HepG2 (cell line): ENCODE results near the gene SIKE1. TPM values are rescaled to one million over a fixed set of nuclear protein-coding genes. Genes with fewer than 3 reads are reported as not detected.

Source experiments
- AHDC1 ChIP-seq: sonication (generic); formaldehyde crosslinking; IDR thresholded peaks from 2 replicates; pipeline ENCODE4 v1.5.1; 2020; ENCODE audit warnings: mild to moderate bottlenecking, missing genetic modification reagents, borderline replicate concordance
- CENPBD1 ChIP-seq: sonication (generic); formaldehyde crosslinking; IDR thresholded peaks from 2 replicates; pipeline ENCODE4 v1.8.0; 2022; ENCODE audit warnings: missing genetic modification reagents, low read depth, mild to moderate bottlenecking, borderline replicate concordance
- CSRNP1 ChIP-seq: sonication (generic); formaldehyde crosslinking; IDR thresholded peaks from 2 replicates; pipeline ENCODE4 v1.8.1; 2023; ENCODE audit warnings: mild to moderate bottlenecking, missing genetic modification reagents
- EHMT2 ChIP-seq: fragments of 200-600 bp; sonication (generic); IDR thresholded peaks from 2 replicates; pipeline ENCODE4 v1.7.0; 2017; ENCODE audit warnings: antibody characterized with exemption, low read depth, low read length, borderline replicate concordance
- GRHL1 ChIP-seq: sonication (generic); formaldehyde crosslinking; conservative IDR thresholded peaks from 2 replicates; pipeline ENCODE4 v1.8.0; 2022; ENCODE audit warnings: missing genetic modification reagents
- NONO ChIP-seq, 2 experiments: fragments of 450-650 bp in 1 of 2; sonication (generic) in 1 of 2; formaldehyde crosslinking in 1 of 2; IDR thresholded peaks in 1 of 2; conservative IDR thresholded peaks in 1 of 2; 2 replicates each; pipeline versions ENCODE4 v1.6.1 to v1.8.0; 2017 to 2022; ENCODE audit warnings: mild to moderate bottlenecking in 1 of 2, missing genetic modification reagents in 1 of 2, moderate library complexity in 1 of 2
- SAP130 ChIP-seq: IDR thresholded peaks from 2 replicates; pipeline ENCODE4 v1.6.1; 2016; ENCODE audit warnings: low read depth
- TMF1 ChIP-seq: sonication (generic); formaldehyde crosslinking; IDR thresholded peaks from 2 replicates; pipeline ENCODE4 v1.8.1; 2022; ENCODE audit warnings: low read depth, missing genetic modification reagents
- ZBTB46 ChIP-seq: sonication (generic); formaldehyde crosslinking; IDR thresholded peaks from 2 replicates; pipeline ENCODE4 v1.4.0; 2020; ENCODE audit warnings: mild to moderate bottlenecking, missing genetic modification reagents, borderline replicate concordance
- ZBTB49 ChIP-seq: sonication (generic); formaldehyde crosslinking; IDR thresholded peaks from 2 replicates; pipeline ENCODE4 v1.4.0; 2020; ENCODE audit warnings: missing genetic modification reagents, borderline replicate concordance
- ZNF674 ChIP-seq: sonication (generic); formaldehyde crosslinking; IDR thresholded peaks from 2 replicates; pipeline ENCODE4 v1.5.0; 2020; ENCODE audit warnings: low read depth, mild to moderate bottlenecking, missing genetic modification reagents
- polyA plus RNA-seq, 8 experiments: library from polyadenylated mRNA; depleted of rRNA in 3 of 8; stranded (reverse) in 7 of 8; unstranded in 1 of 8; fragments of >200 nt; fragmentation: Illumina TruSeq in 4 of 8; extraction: Trizol in 4 of 8; gene quantifications; 2 replicates each; pipeline versions ENCODE4 v1.2.1 to v1.2.3, GENCODE V29; 2011 to 2016; ENCODE audit warnings: low read depth in 4 of 8, missing spikeins in 1 of 8, mixed read lengths in 1 of 8; ENCODE audit not compliant: insufficient read depth in 1 of 8
- total RNA-seq, 5 experiments: library from RNA; depleted of rRNA; stranded (reverse); fragments of >200 nt; fragmentation: Illumina TruSeq; extraction: Trizol; gene quantifications; 2 replicates each; pipeline ENCODE4 v1.2.3, GENCODE V29; 2016; ENCODE audit warnings: low read depth in 1 of 5

Gene SIKE1
- total and polyA plus RNA-seq, 2 of the 13 experiments (the other 11 are each of a cell fraction or from before 2014, with no cell fraction given): 36.5 to 58.4 TPM

- no peak for TF ChIP-seq AHDC1 (CRISPR knock-in tag)
- TF ChIP-seq EHMT2: no peak
- peak; percentile 94 for TF ChIP-seq SAP130 (CRISPR knock-in tag)
- TF ChIP-seq TMF1 (CRISPR knock-in tag): no peak
- no peak for TF ChIP-seq NONO (IDR thresholded peaks at IDR 0.05)
- TF ChIP-seq NONO (CRISPR knock-in tag; conservative IDR thresholded peaks at IDR 0.05): peak; percentile 84; the same call in 1 of the 2 replicates
- no peak for TF ChIP-seq GRHL1 (CRISPR knock-in tag)
- no peak for TF ChIP-seq CENPBD1 (CRISPR knock-in tag)
- no peak for TF ChIP-seq ZBTB49 (CRISPR knock-in tag)
- peak; percentile 92 for TF ChIP-seq CSRNP1
- no peak for TF ChIP-seq ZNF674 (CRISPR knock-in tag)
- no peak for TF ChIP-seq ZBTB46 (CRISPR knock-in tag)
These were observed at the start of gene SIKE1 (continued) for GRCh38 chr1:114780344-114781226.
